HEK293 (cell line): ENCODE results near the gene LRRC7.

Experiments
- CTCF ChIA-PET: fragments of 350-600 bp; formaldehyde crosslinking; extraction: SDS; loops from one replicate; lab custom pipeline; 2021; ENCODE audit warnings: antibody characterized with exemption; lab: Yijun Ruan, JAX
- POLR2A ChIA-PET: fragments of 300-600 bp; formaldehyde crosslinking; extraction: SDS; loops from one replicate; lab custom pipeline; 2020; ENCODE audit warnings: antibody characterized with exemption, inconsistent platforms; lab: Yijun Ruan, JAX
- H3K27ac ChIP-seq: fragments of 200-500 bp; sonication (Bioruptor generic); 2 replicates; pipeline ENCODE4 v1.5.1; 2014; ENCODE audit warnings: low read depth, low read length, control low read depth, inconsistent platforms; ENCODE audit errors: extremely low read depth
- H3K36me3 ChIP-seq, 2 experiments: fragments of 200-500 bp in 1 of 2; sonication (Bioruptor generic) in 1 of 2; 1 replicate in 1 of 2; 2 replicates in 1 of 2; pipeline ENCODE4 v1.5.1; 2014 to 2017; ENCODE audit warnings: inconsistent platforms in 2 of 2, low read length in 2 of 2; ENCODE audit not compliant: control insufficient read depth in 2 of 2, insufficient read depth in 1 of 2
- H3K4me1 ChIP-seq: fragments of 200-500 bp; sonication (Bioruptor generic); 2 replicates; pipeline ENCODE4 v1.5.1; 2014; ENCODE audit warnings: mild to moderate bottlenecking, low read length, inconsistent platforms; ENCODE audit not compliant: control insufficient read depth, insufficient read depth
- H3K4me3 ChIP-seq: 2 replicates; pipeline ENCODE4 v1.5.1; 2011; ENCODE audit warnings: low read depth, mild to moderate bottlenecking, control low read depth, low read length, moderate library complexity
- H3K9me3 ChIP-seq: fragments of 200-500 bp; sonication (Bioruptor generic); 2 replicates; pipeline ENCODE4 v1.5.1; 2014; ENCODE audit warnings: low read depth, low read length, inconsistent platforms; ENCODE audit not compliant: control insufficient read depth, insufficient read depth
- BCL11A ChIP-seq: fragments of 450-650 bp; formaldehyde crosslinking; IDR thresholded peaks from 2 replicates; pipeline ENCODE4 v1.5.1; 2016; ENCODE audit warnings: low read depth, missing biosample characterization, missing genetic modification characterization
- HOXD13 ChIP-seq: sonication (generic); formaldehyde crosslinking; IDR thresholded peaks from 2 replicates; pipeline ENCODE4 v1.8.0; 2022; ENCODE audit warnings: missing genetic modification reagents, borderline replicate concordance
- PRDM1 ChIP-seq: fragments of 450-650 bp; formaldehyde crosslinking; IDR thresholded peaks from 2 replicates; pipeline ENCODE4; 2016; ENCODE audit warnings: missing biosample characterization, missing genetic modification characterization
- SALL2 ChIP-seq: fragments of 450-650 bp; formaldehyde crosslinking; IDR thresholded peaks from 2 replicates; pipeline ENCODE4 v1.5.0; 2017; ENCODE audit warnings: missing biosample characterization, mild to moderate bottlenecking, missing genetic modification characterization, borderline replicate concordance
- SCRT1 ChIP-seq: fragments of 450-650 bp; formaldehyde crosslinking; IDR thresholded peaks from 2 replicates; pipeline ENCODE4 v1.5.1; 2016; ENCODE audit warnings: missing biosample characterization, missing genetic modification characterization, borderline replicate concordance
- SP2 ChIP-seq: fragments of 450-650 bp; formaldehyde crosslinking; IDR thresholded peaks from 2 replicates; pipeline ENCODE4 v1.5.1; 2016; ENCODE audit warnings: missing biosample characterization, missing genetic modification characterization
- TCF7L2 ChIP-seq: IDR thresholded peaks from 2 replicates; pipeline ENCODE4 v1.6.1; 2011; ENCODE audit warnings: low read depth, mild to moderate bottlenecking, inconsistent platforms, low read length, moderate library complexity, borderline replicate concordance
- ZBTB11 ChIP-seq: fragments of 450-650 bp; formaldehyde crosslinking; conservative IDR thresholded peaks from 2 replicates; pipeline ENCODE4 v1.5.1; 2016; ENCODE audit warnings: low read depth, missing biosample characterization, missing genetic modification characterization
- ZIC2 ChIP-seq: fragments of 450-650 bp; formaldehyde crosslinking; IDR thresholded peaks from 2 replicates; pipeline ENCODE4 v1.5.1; 2016; ENCODE audit warnings: missing biosample characterization, missing genetic modification characterization
- ZNF121 ChIP-seq: fragments of 450-650 bp; formaldehyde crosslinking; IDR thresholded peaks from 2 replicates; pipeline ENCODE4 v1.5.1; 2016; ENCODE audit warnings: missing biosample characterization, missing genetic modification characterization
- ZNF157 ChIP-seq: fragments of 450-650 bp; formaldehyde crosslinking; IDR thresholded peaks from 2 replicates; pipeline ENCODE4 v1.5.1; 2016; ENCODE audit warnings: missing biosample characterization, missing genetic modification characterization
- ZNF16 ChIP-seq: fragments of 450-650 bp; formaldehyde crosslinking; IDR thresholded peaks from 2 replicates; pipeline ENCODE4 v1.5.1; 2016; ENCODE audit warnings: low read depth, missing biosample characterization, missing genetic modification characterization
- ZNF175 ChIP-seq: fragments of 450-650 bp; formaldehyde crosslinking; IDR thresholded peaks from 2 replicates; pipeline ENCODE4 v1.5.1; 2016; ENCODE audit warnings: missing biosample characterization, missing genetic modification characterization
- ZNF19 ChIP-seq: fragments of 450-650 bp; formaldehyde crosslinking; IDR thresholded peaks from 2 replicates; pipeline ENCODE4; 2016; ENCODE audit warnings: missing biosample characterization, missing genetic modification characterization, low read depth
- ZNF214 ChIP-seq: fragments of 450-650 bp; formaldehyde crosslinking; IDR thresholded peaks from 2 replicates; pipeline ENCODE4 v1.5.1; 2017; ENCODE audit warnings: missing biosample characterization, mild to moderate bottlenecking, missing genetic modification characterization, borderline replicate concordance
- ZNF24 ChIP-seq: fragments of 450-650 bp; formaldehyde crosslinking; IDR thresholded peaks from 2 replicates; pipeline ENCODE4 v1.5.1; 2016; ENCODE audit warnings: missing biosample characterization, missing genetic modification characterization
- ZNF311 ChIP-seq: fragments of 450-650 bp; formaldehyde crosslinking; IDR thresholded peaks from 2 replicates; pipeline ENCODE4 v1.5.1; 2017; ENCODE audit warnings: missing biosample characterization, missing genetic modification characterization, borderline replicate concordance
- ZNF324 ChIP-seq: fragments of 450-650 bp; formaldehyde crosslinking; IDR thresholded peaks from 2 replicates; pipeline ENCODE4 v1.5.1; 2016; ENCODE audit warnings: missing biosample characterization, missing genetic modification characterization
- ZNF335 ChIP-seq: fragments of 450-650 bp; formaldehyde crosslinking; conservative IDR thresholded peaks from 2 replicates; pipeline ENCODE4 v1.5.1; 2016; ENCODE audit warnings: missing biosample characterization, missing genetic modification characterization
- ZNF354C ChIP-seq: fragments of 450-650 bp; formaldehyde crosslinking; IDR thresholded peaks from 2 replicates; pipeline ENCODE4 v1.5.1; 2016; ENCODE audit warnings: missing biosample characterization, missing genetic modification characterization, low read depth, borderline replicate concordance
- ZNF423 ChIP-seq: fragments of 450-650 bp; formaldehyde crosslinking; IDR thresholded peaks from 2 replicates; pipeline ENCODE4 v1.5.1; 2016; ENCODE audit warnings: missing biosample characterization, missing genetic modification characterization
- ZNF473 ChIP-seq: fragments of 450-650 bp; formaldehyde crosslinking; IDR thresholded peaks from 2 replicates; pipeline ENCODE4 v1.5.1; 2017; ENCODE audit warnings: missing biosample characterization, missing genetic modification characterization
- ZNF549 ChIP-seq: fragments of 450-650 bp; IDR thresholded peaks from 2 replicates; pipeline ENCODE4 v1.5.1; 2018; ENCODE audit warnings: missing biosample characterization, missing genetic modification characterization, mild to moderate bottlenecking, inconsistent platforms, moderate library complexity
- ZNF707 ChIP-seq: fragments of 450-650 bp; formaldehyde crosslinking; IDR thresholded peaks from 2 replicates; pipeline ENCODE4 v1.5.1; 2016; ENCODE audit warnings: missing biosample characterization, missing genetic modification characterization
- ZSCAN18 ChIP-seq: fragments of 450-650 bp; formaldehyde crosslinking; IDR thresholded peaks from 2 replicates; pipeline ENCODE4 v1.5.1; 2016; ENCODE audit warnings: missing biosample characterization, missing genetic modification characterization
- ZSCAN23 ChIP-seq: fragments of 450-650 bp; formaldehyde crosslinking; IDR thresholded peaks from 2 replicates; pipeline ENCODE4 v1.5.1; 2016; ENCODE audit warnings: missing biosample characterization, missing genetic modification characterization
- TF ChIP-seq, protein P1 (sequence below): fragments of 450-650 bp; formaldehyde crosslinking; IDR thresholded peaks from 2 replicates; pipeline ENCODE4 v1.5.0; 2017; ENCODE audit warnings: missing biosample characterization, missing genetic modification characterization, borderline replicate concordance

Gene LRRC7

GRCh38 chr1:69911301-69911801 is 343.6 kb downstream of the LRRC7 start:
- ChIA-PET POLR2A (no interaction called here), CTCF (no interaction called here)
- Histone ChIP-seq H3K4me1 (no peaks in the 10 kb centered on the region), H3K4me3 (no peak overlapping the region), H3K27ac (no peak overlapping the region), H3K9me3 (no peaks in the 10 kb centered on the region), H3K36me3 (no peaks in the 10 kb centered on the region)
- TF ChIP-seq ZNF324 (tag by site-specific recombination) = no peak
- no peak for TF ChIP-seq SALL2 (tag by site-specific recombination)
- no peak for TF ChIP-seq BCL11A (tag by site-specific recombination)
- TF ChIP-seq ZNF121 (tag by site-specific recombination) = no peak
- no peak for TF ChIP-seq ZNF423 (tag by site-specific recombination)
- TF ChIP-seq ZIC2 (tag by site-specific recombination) = no peak
- no peak for TF ChIP-seq ZNF549
- no peak for TF ChIP-seq ZSCAN18
- no peak for TF ChIP-seq ZNF335 (tag by site-specific recombination)
- no peak for TF ChIP-seq ZNF354C (tag by site-specific recombination)
- no peak for TF ChIP-seq ZNF24 (tag by site-specific recombination)
- no peak for TF ChIP-seq ZNF19 (tag by site-specific recombination)
- TF ChIP-seq PRDM1 (tag by site-specific recombination) = no peak
- no peak for TF ChIP-seq ZSCAN23 (tag by site-specific recombination)
- TF ChIP-seq ZNF473 (tag by site-specific recombination) = no peak
- TF ChIP-seq HOXD13 (CRISPR knock-in tag) = no peak

GRCh38 chr1:69913977-69914376 is 346.3 kb downstream of the LRRC7 start:
- Histone ChIP-seq H3K9me3 (no peaks in the 10 kb centered on the region), H3K4me1 (no peaks in the 10 kb centered on the region), H3K36me3 (no peaks in the 10 kb centered on the region), H3K27ac (no peak overlapping the region), H3K4me3 (no peak overlapping the region)
- ChIA-PET POLR2A (no interaction called here), CTCF (no interaction called here)
- TF ChIP-seq ZNF707 (tag by site-specific recombination) = no peak
- TF ChIP-seq ZIC2 (tag by site-specific recombination) = no peak
- TF ChIP-seq SALL2 (tag by site-specific recombination) = no peak
- no peak for TF ChIP-seq ZNF175 (tag by site-specific recombination)
- TF ChIP-seq BCL11A (tag by site-specific recombination) = no peak
- TF ChIP-seq ZNF157 (tag by site-specific recombination) = no peak
- TF ChIP-seq SP2 (tag by site-specific recombination) = no peak
- no peak for TF ChIP-seq ZBTB11 (tag by site-specific recombination)
- no peak for TF ChIP-seq ZNF473 (tag by site-specific recombination)
- no peak for TF ChIP-seq ZNF214 (tag by site-specific recombination)
- TF ChIP-seq ZNF16 (tag by site-specific recombination) = no peak
- TF ChIP-seq TCF7L2 = no peak
- no peak for TF ChIP-seq SCRT1
- TF ChIP-seq, protein P1, sequence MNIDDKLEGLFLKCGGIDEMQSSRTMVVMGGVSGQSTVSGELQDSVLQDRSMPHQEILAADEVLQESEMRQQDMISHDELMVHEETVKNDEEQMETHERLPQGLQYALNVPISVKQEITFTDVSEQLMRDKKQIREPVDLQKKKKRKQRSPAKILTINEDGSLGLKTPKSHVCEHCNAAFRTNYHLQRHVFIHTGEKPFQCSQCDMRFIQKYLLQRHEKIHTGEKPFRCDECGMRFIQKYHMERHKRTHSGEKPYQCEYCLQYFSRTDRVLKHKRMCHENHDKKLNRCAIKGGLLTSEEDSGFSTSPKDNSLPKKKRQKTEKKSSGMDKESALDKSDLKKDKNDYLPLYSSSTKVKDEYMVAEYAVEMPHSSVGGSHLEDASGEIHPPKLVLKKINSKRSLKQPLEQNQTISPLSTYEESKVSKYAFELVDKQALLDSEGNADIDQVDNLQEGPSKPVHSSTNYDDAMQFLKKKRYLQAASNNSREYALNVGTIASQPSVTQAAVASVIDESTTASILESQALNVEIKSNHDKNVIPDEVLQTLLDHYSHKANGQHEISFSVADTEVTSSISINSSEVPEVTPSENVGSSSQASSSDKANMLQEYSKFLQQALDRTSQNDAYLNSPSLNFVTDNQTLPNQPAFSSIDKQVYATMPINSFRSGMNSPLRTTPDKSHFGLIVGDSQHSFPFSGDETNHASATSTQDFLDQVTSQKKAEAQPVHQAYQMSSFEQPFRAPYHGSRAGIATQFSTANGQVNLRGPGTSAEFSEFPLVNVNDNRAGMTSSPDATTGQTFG (tag by site-specific recombination) = no peak
- no peak for TF ChIP-seq ZNF311
